SU-DHL-6 (cell line): ENCODE measurements around the gene MROH8.

ENCODE experiments used
- EZH2phosphoT487 ChIP-seq: fragments of 200-600 bp; sonication (generic), shearing (Covaris generic); conservative IDR thresholded peaks from 2 replicates; pipeline ENCODE4 v1.6.1; 2018; ENCODE audit warnings: mild to moderate bottlenecking, antibody characterized with exemption, low read length, moderate library complexity, mixed read lengths
- TF ChIP-seq, protein P1 (sequence below): fragments of 200-600 bp; sonication (generic); IDR thresholded peaks from one replicate; pipeline ENCODE4 v1.5.1; 2017; ENCODE audit warnings: antibody characterized with exemption, mild to moderate bottlenecking, low read length, moderate library complexity; ENCODE audit not compliant: insufficient read depth, poor library complexity, severe bottlenecking

GRCh38 chr20:37142708-37143107 lies 36.6 kb downstream of the MROH8 start:
- TF ChIP-seq, protein P1, sequence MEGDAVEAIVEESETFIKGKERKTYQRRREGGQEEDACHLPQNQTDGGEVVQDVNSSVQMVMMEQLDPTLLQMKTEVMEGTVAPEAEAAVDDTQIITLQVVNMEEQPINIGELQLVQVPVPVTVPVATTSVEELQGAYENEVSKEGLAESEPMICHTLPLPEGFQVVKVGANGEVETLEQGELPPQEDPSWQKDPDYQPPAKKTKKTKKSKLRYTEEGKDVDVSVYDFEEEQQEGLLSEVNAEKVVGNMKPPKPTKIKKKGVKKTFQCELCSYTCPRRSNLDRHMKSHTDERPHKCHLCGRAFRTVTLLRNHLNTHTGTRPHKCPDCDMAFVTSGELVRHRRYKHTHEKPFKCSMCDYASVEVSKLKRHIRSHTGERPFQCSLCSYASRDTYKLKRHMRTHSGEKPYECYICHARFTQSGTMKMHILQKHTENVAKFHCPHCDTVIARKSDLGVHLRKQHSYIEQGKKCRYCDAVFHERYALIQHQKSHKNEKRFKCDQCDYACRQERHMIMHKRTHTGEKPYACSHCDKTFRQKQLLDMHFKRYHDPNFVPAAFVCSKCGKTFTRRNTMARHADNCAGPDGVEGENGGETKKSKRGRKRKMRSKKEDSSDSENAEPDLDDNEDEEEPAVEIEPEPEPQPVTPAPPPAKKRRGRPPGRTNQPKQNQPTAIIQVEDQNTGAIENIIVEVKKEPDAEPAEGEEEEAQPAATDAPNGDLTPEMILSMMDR, result no peak
- TF ChIP-seq EZH2phosphoT487, result no peak
